NCI-H774 (cell line): ENCODE data around the gene NF1.
"Not testable (repeated sequence)": the region's sequence is repeated elsewhere in the genome, so short reads cannot be mapped to it uniquely, and the experiment has no call there.

Experiments used
- DNase-seq: peaks from one replicate; lab custom pipeline; 2025; lab: John Stamatoyannopoulos, UW

Gene NF1

DNA sequence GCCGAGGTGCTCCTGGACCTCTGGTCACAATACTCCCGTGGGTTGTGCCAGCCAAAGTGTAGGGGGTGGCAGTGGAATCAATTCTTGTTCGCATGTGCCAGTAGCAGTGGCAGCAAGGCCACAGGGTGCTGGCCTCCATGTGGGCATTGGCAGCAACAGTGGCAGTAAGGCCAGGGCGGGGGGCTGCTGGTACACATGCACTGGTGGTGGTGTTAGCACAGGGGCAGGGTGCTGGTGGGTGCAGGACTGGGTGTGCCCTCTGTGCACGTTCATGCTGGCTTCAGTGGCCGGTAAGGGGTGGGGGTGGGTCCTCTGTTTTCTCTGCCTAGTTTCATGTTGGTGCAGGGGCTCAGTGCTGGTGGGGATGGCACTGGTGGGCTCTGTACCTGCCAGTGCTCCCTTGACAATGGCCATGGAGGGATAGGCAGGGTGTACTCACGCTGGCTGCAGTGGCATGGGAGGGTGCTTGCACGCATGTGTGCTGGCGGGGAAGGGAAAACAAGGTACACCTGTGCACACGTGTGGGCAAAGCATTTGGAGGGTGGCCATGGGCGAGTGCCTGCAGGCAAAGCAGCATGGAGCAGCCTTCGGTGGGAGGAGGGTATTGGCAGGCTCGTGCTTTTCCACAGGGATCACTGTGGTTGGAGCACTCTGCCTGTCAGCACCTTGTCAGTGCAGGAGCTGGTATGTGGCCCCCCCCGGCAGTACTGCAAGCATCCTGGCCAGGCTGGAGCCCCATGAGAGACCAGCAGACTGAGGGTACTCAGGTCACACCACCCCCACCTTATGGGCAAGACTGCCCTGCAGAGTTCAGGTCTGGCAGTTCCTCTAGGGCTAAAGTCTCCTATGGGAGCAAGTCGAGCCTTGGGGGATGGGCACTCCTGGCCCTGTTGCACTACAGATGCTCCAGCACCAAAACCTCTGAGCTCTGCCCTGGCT lies 35.8 kb downstream of the NF1 start:
- DNase-seq = no peak

DNA sequence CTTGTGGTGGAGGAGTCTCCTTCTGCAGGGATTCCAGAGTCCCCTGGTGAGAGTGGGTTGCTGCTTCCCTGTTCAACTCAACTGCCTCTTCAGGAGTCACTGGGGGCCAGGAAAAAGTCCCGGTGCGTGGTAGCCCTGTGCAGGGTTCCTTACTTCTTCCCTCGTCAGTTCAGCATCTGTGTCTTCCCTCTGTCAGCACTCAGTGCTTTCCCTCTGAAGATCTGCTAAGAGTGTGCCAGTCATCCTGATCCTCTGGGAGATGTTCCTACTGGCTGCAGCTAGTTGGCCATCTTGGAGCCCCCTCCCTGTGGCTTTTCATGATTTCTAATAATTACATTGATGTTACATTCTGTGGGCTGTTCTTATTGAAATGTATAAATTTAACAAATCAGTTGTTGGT lies 36.5 kb downstream of the NF1 start:
- no peak for DNase-seq

DNA sequence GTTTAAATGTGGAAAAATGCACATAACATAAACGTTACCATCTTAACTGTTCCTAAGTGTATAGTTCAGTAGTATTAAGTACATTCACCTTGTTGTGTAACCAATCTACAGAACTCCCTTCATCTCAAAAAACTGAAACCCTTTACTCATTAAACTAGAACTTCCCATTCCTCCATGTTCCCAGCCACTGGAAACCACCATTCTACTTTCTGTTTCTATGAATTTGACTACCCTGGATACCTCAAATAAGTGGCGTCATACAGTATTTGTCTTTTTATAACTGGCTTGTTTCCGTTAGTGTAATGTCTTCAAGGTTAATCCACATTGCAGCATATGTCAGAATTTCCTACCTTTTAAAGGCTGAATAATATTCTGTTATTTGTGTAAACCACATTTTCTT lies 38.2 kb downstream of the NF1 start:
- DNase-seq = no peak

DNA sequence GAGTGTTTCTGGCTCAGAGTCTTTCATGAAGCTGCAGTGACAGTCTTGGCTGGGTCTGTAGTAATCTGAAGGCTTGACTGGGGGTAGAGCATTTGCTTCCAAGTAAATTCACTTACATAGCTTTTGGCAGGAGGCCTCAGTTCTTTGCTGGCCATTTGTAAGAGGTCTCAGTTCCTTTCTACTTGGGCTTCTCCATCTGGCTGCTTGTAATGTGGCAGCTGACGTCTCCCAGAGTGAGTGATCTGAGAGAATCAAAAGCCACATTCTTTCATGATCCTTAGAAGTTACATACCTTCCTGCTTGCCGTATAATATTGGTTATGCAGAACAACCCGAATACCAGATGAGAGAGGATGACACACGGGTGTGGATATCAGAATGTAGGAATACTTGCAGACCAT lies 39.8 kb downstream of the NF1 start:
- no peak for DNase-seq

DNA sequence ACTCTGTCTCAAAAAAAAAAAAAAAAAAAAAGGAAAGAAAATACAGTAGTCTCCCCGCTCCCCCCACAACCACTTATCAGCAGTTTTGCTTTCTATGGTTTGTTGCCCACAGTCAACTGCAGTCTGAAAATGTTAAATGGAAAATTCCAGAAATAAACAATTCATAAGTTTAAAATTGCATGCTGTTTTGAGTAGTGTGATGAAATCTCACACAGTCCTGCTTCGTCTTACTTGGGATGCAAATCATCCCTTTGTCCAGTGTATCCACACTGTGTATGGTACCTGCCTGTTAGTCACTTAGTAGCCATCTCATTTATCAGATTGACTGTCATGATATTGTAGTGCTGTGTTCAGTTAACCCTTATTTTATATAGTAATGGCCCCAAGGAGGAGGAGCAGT lies 41.5 kb downstream of the NF1 start:
- no peak for DNase-seq

DNA sequence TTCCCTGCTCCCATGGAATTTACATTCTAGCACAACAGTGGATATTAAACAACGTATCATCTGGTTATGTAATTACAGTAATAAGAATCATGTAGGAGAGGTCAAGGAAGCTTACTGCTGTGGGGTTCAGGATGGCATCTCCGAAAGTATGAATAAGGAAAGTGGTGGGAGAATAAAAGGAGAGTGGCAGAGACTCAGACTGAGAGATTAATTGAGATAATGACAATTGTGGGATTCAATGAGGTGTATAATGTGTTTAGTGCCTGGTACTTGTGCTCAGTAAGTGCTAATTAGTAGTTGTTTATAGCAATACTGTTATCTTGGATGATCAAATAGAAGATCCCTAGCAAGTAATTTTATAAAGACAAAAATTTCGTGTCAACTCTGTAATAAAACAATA lies 45.3 kb downstream of the NF1 start:
- no peak for DNase-seq

DNA sequence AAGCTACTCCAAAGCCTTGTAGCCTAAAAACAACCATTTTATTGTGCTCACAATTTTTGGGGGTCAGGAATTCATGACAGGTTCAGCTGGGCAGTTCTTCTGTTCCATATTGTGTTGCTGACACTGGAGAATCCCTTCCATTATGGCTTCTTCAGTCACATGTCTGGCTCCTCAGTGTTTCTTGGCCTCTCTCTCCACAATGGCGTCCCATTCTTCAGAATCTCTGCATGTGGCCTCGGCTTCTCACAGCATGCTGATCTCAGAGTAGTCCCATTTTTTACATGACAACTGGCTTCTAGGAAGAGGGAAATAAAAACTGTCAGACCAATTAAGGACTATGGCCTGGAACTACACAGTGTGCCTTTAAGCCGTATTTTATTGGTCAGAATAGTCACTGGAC lies 49.7 kb downstream of the NF1 start:
- DNase-seq = no peak

DNA sequence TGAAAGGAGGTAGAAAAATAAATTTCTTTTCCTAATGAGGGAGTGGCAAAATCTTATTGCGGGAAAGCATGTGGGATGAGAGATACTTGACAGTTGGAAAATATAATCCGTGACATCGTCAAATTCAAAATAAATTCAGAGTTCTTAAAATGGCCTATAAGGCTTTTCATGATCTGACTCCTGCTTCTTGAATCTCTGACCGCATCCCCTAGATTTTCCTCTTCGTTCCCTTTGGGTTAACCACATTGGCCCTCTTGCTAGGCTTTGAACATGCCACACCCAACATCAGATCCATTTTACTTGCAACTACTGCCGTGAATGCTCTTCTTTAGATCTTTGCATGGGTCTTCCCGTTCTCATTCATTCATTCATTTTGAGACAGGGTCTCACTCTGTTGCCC lies 50.1 kb downstream of the NF1 start:
- no peak for DNase-seq

DNA sequence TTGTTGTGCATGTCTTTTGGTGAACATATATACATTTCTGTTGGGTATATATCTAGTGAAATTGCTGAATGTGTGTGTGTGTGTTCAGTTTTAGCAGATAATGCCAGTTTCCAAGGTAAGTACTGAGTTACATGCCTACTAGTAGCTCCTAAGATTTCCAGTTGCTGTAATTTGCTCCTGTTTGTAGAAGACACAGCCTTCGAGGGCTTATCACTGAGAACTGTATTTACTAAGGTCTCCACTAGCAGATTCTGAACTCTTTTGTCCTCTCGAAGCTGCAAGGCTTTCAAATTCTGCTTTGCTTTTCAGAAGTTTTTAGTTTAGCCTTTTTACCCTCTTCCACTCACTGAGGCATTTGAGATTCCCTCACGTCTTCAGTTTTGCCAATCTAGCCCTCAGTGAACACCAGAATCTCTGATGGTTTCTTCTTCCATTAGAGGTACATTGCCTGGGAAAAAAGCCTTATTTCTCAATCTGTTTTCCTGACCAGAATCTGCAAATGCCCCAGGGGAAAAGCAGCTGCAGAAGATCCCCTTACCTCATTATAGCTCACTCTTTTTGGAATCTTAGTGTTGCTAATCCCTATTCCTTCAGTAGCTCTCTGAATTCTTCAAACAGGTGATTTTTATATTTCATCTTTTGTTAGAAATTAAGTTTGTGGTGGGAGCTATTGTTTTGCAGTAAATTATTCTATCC lies 52.9 kb downstream of the NF1 start:
- DNase-seq = no peak

DNA sequence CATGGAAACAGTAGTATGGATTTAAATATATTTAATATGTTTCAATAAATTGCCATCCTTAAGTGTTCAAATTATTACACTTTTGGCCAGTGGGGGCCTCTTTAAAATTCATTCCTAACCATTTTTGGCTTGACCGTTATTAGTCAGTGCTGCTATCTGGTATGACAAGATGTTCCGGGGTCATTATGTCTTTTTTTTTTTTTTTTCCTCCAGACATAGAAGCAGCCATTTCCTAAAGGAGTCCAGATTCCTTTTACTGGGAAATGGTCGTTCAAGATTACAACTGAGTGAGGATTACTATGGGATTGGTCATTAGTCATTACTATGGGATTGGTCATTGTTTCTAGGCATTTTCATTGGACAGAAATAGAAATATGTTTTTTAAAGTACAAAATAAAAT lies 53.4 kb downstream of the NF1 start:
- no peak for DNase-seq

DNA sequence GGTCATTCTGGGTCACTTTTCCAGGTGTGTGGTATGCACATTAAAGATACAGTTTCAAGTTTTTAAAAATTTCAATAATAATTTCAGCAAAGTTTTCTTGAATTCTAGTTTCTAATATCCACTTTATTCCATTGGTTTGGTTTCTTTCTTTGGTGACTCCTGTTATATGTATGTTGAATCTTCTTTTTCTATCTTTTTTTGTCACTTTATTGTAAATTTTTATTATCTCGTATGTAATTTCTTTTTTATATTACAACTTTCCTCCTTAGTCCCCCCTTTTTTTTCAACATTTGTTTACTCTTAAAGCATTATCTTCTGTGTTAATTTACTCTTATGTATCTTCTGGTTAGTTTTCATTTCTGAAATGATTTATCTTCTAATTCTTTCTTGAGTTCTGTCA lies 57.5 kb downstream of the NF1 start:
- DNase-seq = no peak

DNA sequence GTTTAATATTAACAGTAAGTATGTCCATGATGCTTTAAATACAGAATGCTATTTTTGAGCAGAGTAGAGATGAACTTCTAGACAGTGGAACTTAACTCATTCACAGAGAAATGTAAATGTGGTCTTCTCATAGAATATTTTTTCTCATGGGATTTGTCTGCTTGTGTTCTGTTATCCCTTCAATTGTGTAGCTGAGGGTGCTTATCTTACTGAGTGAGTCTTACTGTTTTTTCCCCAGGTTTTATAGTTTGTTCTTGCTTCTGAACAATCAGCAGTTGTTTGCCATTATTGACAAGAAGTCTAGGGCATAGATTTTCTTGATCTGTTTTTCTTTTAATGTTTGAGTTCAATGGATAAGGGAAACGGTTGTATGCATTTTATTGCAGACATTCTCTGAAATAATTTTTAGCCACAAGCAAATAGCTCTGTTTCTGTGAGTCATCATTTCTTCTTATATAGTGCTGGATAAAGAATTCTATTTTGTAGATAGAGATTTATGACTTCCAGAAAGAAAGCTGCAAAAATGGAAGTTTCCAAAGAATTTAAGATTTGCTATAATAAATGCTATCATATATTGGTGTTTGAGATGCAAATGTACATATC lies 60.5 kb downstream of the NF1 start:
- DNase-seq = no peak

DNA sequence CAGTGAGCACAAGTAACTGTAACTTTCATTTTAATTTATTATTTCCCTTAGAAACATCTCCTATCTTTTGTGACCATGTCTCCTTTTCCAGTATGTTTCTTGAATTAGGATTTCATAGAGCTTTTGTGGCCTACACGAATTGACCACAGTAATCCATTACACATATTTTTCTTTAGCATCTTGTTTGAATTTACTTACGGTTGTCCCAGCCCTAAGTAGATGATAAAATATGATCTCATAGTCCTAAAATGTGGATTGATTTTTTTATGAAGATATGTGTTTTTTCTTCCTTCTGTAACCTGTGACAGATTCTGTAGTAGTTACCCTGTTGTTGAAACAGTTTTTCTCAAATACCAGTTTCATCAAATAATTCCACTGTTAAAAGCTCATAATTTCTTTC lies 61.5 kb downstream of the NF1 start:
- DNase-seq = no peak

DNA sequence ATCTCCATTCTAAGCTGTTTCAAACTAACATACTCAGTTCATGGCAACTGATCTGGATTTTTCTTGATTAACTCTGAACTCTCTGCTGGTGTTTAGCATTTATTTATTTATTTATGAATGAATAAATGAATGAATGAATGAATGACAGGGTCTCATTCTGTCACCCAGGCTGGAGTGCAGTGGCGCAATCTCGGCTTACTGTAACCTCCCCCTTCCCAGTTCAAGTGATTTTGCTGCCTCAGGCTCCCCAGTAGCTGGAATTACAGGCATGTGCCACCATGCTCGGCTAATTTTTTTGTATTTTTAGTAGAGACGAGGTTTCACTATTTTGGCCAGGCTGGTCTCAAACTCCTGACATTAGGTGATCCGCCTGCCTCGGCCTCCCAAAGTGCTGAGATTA lies 62.1 kb downstream of the NF1 start:
- DNase-seq = not testable (repeated sequence)

DNA sequence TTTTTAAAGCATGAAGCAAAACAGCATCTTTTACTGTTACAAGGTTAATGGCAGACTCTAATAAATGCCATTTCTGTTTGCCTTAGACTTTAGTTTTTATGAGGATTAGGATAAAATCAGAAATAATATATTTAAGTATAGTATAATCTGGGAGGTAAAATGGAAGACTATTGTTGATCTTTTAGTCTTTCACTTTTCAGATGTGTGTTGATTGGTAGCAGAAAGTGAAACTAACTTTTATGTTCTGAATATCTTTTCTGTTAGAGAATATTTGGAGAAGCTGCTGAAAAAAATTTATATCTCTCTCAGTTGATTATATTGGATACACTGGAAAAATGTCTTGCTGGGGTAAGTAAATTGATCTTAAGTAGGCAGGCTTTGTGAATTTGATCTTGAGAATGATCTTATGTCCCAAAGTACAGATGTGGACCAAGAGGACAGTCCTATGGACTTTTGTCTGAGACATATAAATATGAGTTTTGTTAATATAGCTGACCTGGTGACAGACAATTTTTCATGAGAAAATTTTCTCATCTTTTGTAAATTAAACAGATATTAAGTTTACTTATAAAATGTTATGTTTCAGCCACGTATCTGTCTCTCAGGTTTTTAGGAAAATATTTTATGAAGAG lies 64.1 kb downstream of the NF1 start:
- no peak for DNase-seq

DNA sequence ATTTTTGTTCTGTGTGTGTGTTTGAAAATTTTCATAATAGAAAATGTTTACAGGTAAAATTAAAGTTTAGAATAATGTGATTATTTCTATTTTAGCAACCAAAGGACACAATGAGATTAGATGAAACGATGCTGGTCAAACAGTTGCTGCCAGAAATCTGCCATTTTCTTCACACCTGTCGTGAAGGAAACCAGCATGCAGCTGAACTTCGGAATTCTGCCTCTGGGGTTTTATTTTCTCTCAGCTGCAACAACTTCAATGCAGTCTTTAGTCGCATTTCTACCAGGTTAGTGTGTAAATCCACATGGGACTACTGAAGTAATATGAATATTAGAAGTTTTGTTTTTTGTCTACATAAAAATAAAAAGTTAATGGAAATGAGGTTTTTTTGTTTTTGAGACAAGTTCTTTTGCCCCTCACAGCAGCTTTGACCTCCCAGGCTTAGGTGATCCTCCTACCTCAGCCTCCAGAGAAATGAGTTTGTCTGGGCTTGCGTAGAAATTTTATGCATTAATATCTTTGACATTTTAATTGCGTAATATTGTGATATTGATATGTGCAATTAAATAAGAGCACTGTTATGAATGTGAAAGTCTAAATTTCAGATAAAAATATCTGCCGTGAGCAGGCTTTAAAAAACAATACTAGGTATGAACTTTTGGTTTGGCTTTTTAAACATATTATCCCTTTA lies 68.5 kb downstream of the NF1 start:
- DNase-seq = no peak

DNA sequence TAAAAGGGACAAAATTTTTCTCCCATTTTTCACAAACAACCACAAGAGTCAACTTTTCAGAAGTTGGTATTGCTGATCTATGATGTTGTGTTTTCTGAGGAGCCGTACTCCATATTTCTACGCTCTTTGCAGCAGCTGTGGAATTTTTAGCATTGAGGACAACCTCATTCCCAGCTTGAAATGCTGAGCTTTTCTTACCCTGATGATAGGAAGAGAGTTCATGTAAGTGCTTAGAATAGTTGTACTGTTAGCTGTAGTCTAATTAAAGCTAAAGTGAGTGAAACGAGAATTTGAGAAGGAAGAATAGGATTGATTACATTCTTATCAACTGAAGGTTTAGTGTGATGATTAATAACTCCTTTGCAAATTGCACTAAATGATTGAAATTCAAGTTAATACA lies 72.3 kb downstream of the NF1 start:
- no peak for DNase-seq

DNA sequence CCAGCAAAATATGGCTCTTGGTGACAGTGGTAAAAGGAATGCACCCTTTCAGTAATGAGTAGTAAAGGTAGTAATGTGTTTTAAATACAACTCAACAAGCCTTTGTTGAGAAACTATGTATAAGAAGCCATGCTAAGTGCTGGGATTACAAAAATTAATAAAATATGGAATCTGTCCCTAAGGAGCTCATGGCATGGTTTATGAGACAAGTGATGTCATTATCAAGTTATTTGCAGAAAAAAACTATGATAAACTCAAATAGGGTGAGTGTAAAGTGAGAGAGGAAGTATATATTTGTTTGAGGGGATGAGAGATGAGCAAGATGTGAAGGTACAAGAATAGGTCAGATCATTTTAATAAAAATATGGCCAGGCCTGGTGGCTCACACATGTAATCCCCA lies 76.9 kb downstream of the NF1 start:
- DNase-seq = no peak

DNA sequence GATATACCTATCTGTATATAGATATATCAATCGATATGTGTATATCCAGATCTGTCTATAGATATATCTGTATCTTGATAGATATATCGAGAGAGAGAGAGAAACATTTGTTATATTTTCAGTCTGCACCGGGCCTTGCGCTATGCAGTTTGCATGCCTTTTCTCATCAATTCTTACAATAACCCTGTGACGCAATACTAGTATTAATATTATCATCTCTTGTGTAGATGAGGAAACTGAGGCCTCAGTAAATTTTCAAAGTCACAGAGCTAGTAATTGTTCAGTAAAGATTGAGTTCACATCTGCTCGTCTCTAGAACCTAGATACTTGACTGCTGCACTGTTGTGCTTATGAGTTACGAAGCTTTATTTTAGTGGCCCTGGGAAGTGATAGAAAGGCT lies 77.6 kb downstream of the NF1 start:
- DNase-seq = no peak

DNA sequence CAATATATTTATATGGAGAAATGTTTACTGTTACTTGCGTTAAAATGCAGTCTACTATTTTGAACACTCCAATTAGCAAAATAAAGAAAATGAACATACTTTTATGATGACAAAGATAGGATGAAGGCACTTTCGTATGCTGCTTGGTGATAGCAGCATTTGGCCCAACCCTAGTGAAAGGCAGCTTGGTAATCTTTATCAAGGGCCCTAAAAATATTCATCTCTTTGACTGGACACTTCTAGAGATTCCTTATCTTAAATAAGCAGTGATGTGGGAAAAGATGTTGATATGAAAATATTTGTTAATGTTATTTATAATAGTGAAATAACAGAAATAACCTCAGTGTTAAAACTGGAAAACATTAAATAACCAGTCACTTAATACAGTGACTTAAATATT lies 79.4 kb downstream of the NF1 start:
- no peak for DNase-seq

DNA sequence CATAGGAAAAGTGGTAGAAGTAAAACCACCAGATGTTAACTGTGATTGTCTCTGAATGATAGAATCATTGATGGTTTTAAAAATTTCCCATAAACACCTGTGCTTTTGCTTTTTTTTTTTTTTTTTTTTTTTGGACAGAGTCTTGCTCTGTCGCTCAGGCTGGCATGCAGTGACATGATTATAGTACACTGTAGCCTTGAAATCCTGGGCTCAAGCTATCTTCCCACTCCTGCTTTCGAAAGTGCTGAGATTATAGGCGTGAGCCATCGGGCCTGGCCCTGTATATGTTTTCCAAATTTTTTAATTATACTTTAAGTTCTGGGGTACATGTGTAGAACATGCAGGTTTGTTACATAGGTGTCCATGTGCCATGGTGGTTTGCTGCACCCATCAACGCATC lies 80.5 kb downstream of the NF1 start:
- DNase-seq = no peak

DNA sequence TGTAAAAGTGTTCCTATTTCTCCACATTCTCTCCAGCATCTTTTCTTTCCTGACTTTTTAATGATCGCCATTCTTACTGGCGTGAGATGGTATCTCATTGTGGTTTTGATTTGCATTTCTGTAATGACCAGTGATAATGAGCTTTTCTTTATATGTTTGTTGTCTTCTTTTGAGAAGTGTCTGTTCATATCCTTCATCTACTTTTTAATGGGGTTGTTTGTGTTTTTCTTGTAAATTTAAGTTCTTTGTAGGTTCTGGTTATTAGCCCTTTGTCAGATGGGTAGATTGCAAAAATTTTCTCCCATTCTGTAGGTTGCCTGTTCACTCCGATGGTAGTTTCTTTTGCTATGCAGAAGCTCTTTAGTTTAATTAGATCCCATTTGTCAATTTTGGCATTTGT lies 81.4 kb downstream of the NF1 start:
- DNase-seq = not testable (repeated sequence)
